GM19043 (cell line): ENCODE results near the gene FBN1.

Source experiments
- ATAC-seq: cut with Tn5 transposase; IDR thresholded peaks from one replicate; pipeline ENCODE4 v1.9.1; 2021; ENCODE audit warnings: low read depth; ENCODE audit not compliant: unreplicated experiment

The FBN1 gene

DNA sequence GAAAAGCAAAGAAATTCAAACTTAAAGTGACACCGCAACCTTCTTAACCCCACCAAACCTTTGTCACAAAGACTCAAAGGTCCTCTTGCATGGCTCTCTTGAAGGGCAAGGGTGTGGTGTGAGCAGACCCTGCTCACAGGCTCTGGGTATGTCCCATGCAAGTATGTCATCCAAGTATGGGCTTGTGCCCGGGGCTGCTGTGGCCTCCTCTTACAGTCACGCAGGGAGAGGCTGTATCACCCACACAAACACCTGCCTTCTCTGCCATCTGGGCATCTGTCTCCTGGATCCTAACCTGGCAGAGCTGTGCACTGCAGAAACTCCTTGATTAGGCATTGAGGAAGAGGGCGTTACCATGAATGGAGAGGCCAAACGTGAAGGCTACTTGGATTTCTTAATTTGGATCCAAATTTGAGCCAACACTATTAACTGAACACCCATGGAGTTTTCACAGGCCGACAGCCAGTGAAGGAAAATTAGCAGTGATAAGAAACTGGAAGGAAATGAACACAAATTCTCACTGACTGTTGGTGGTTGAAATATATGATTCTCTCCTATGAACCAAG is 167.6 kb downstream of the FBN1 start:
- no peak for ATAC-seq

GRCh38 chr15:48475600-48476395 is 169.7 kb downstream of the FBN1 start:
- no peak for ATAC-seq

GRCh38 chr15:48473667-48474066 is 171.8 kb downstream of the FBN1 start:
- ATAC-seq: no peak

GRCh38 chr15:48472756-48473155 is 172.8 kb downstream of the FBN1 start:
- no peak for ATAC-seq

GRCh38 chr15:48471073-48471472 is 174.4 kb downstream of the FBN1 start:
- no peak for ATAC-seq

DNA sequence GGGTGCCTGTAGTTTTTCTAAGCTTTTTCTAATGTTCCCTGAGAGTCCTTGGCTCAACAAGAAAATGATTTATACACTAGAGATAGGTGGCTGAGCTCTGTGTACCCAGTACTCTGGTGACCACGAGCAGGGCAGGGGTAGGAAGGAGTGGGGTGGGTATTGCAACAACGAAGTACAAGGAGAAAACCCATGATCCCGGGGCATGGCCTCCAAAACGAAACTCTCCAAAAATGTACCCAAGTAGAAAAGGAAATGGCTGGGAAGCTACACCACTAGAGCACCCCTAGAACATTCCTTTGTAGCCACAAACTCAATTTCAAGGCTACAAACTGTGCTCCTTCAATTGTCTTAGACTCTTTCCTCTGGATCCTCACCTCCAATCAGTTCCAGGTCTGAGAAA is 175.4 kb downstream of the FBN1 start:
- ATAC-seq: no peak

DNA sequence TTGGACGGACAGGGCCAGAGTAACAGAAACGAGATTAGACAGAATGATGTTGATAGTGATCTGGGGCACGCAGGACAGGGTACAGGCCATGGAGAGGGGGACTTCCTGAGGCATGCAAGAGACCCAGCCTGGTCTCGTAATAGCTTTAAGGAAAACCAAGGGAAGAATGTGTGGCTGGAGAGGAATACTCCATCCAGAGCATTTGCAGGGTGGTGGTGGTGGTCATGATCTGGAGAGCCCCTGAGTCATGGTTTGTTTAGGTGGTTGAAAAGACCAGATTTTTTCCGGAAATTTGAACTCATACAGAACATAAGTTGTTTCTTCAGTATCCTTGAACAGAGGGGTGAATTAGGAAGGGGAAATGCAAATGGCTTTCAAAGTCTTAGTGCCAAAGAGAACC is 175.8 kb downstream of the FBN1 start:
- no peak for ATAC-seq

- no peak for ATAC-seq
Observed at GRCh38 chr15:48469271-48469670, 176.2 kb downstream of the FBN1 start.

DNA sequence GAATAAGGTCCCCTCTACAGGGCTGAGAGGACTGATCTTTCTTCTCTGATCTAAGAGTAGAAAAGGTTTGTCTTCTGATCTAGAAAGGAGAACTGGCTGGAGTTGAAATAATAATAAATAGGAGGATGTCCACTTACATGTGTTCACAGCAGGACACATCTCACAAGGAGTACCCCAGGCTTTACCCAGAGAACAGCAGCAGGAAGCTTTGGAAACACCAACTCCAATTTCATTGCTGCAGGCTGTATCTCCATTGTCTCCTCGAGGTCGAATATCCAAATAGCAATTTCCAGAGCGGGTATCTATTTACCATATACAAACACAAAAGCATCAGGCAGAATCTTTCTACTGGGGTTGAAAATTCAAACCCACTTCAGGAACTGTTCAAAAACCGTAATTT is 177.7 kb downstream of the FBN1 start:
- ATAC-seq: no peak

GRCh38 chr15:48466820-48467219 is 178.7 kb downstream of the FBN1 start:
- no peak for ATAC-seq

- ATAC-seq: no peak
Observed at GRCh38 chr15:48466079-48466478, 179.4 kb downstream of the FBN1 start.

DNA sequence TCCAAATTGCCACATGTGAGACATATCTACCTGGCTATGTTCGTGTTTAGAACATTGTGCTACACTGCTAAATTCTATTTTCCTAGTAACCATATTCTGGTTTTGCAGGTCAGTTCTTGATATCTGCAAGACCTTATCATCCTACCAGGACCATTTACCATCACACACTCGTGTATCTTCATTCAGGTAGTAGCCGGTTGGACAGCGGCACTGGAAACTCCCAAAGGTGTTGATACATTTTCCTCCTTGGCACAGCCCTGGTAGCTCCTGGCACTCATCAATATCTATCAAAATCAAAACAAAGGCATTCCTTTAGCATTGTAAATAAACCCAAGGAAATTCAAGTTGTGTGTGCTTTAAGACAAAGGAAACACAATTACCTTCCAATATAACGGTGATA is 180.1 kb downstream of the FBN1 start:
- ATAC-seq: no peak

- no peak for ATAC-seq
Observed at GRCh38 chr15:48463366-48463880, 182.1 kb downstream of the FBN1 start.

DNA sequence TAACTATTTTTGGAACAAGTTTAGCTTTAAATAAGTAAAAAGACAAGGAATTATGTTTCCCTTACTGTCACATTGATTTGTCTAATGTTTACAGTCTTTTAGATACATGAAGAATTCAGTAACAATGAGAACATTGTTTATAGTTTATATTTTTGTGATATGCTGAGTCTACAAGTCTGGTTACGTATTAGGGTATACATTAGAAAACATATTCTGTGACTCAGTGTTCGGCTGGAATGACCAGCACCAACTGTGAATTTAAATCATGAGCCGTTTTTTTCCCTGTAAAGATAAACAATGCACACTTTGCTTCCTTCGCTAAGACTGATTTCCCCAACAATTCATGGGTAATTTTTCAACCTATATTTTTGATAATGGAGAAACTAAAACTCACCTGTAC is 182.8 kb downstream of the FBN1 start:
- ATAC-seq: no peak

GRCh38 chr15:48459571-48460442 is 185.7 kb downstream of the FBN1 start:
- ATAC-seq: no peak

DNA sequence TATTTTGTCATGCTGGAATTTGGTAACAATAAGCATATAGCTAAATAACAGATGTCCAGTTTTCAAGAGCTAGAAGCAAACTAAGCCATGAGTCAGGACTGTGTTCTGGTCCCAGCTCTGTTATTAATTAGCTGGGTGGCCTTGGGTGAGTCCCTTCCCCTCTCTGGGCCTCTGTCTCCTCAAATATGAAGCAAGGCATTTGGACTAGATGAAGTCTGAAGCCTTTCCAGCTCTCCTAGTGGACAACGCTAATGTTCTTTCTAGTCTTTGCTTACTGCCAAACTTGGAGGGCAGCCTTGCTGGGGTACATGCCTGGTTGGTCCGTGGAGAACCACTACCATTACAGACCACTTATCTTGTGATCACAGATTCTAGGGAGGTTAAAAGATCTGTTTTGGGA is 186.6 kb downstream of the FBN1 start:
- no peak for ATAC-seq

- ATAC-seq: no peak
Observed at GRCh38 chr15:48456134-48456533, 189.4 kb downstream of the FBN1 start.

- ATAC-seq: no peak
Observed at GRCh38 chr15:48451736-48452135, 193.8 kb downstream of the FBN1 start.

- no peak for ATAC-seq
Observed at GRCh38 chr15:48451241-48451640, 194.3 kb downstream of the FBN1 start.

DNA sequence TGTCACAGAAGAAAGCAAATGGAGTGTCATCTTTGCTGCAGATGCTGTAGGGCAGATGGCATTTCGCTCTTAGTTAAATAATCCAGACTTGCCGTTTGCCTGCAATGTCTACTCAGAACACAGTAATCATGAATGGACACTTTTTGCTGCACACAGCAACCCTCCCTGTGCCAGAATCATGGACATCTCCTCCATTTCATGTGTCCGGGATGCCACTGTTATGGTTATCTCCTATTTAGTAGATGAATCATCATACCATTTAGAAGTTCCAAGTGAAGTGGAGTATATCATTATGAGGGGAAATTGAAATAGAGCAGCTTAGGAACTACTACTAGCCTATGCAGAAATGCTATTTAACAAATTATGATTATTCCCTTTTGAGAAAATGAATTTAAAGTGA is 195.8 kb downstream of the FBN1 start:
- no peak for ATAC-seq

GRCh38 chr15:48447657-48448056 is 197.9 kb downstream of the FBN1 start:
- ATAC-seq: no peak
